ENCODE results near the gene ZKSCAN3.
A peak's percentile ranks its signal among the peaks of the same experiment; 100 is the strongest.
"Not testable (repeated sequence)": the region's sequence is repeated elsewhere in the genome, so short reads cannot be mapped to it uniquely, and the experiment has no call there.

ZKSCAN3 gene

DNA sequence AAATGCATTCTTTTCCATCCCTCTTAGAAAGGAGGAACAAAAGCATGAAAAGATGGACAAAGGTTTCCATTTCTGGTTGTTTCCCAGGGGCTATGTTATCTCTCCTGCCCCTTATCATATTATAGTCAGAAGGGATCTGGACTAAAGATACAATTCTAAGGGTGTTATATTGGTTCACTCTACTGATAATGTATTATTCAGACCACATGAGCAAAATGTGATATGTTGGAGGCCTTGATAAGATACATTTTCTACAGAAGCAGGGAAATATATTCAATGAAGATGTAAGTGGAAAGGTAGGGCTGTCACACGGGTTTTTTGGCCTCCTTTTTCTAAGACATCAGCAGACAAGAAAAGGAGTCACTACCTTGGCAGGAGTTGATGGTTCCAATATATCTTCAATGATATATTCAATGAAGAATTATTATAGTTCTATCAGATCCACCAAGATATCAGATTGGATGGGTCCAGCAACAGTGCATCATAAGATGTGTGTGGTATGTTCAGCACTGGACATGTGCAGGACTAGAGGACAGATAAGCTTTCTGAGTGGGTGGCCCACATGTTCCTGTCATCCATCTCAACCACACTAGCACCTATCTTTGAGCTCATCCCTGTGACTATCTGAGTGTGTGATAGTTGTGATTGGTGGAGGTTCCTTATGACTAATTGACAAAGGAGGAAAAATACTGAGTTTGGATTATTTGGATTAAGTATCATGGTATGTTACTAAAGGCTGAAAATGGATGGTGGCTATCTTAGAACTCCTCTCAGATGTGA lies 5.7 kb upstream of the ZKSCAN3 start:
- DNase-seq: no peak

DNA sequence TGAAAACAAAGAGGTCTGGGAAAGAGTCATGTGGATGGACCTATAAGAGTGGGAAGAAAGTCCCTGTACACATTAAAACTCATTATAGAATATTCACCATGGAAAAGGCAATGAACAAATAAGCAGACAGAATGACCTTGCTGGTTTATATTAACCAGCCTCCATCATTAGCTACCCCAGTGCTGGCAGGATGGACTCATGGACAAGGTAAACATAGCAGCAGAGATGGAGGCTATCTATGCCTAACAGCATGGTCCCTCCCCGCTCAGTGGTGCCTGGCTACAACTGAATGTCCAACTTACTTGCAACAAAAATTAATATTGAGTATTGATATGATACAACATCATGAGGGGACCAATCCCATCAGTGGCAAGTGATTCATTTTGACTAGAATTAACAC lies 4.5 kb upstream of the ZKSCAN3 start:
- no peak for DNase-seq

DNA sequence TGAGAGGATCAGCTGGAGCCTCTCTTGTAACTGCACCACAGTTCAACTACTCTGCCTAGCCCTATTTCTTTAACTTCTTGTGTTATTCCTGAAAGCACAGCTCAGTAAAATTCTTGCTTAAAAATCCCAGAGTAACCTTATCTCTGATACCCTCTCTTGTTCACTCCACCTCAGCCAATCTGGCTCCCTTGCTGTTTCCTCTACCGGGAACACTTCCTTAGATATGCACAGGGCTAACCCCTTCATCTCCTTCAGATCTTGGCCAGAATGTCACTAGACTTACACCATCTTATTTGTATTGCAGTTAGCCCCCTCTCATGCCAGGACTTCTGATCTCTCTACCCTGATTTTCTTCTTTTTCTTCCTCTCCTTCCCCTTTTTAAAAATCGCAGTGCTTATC lies 2.6 kb upstream of the ZKSCAN3 start:
- DNase-seq: no peak

DNA sequence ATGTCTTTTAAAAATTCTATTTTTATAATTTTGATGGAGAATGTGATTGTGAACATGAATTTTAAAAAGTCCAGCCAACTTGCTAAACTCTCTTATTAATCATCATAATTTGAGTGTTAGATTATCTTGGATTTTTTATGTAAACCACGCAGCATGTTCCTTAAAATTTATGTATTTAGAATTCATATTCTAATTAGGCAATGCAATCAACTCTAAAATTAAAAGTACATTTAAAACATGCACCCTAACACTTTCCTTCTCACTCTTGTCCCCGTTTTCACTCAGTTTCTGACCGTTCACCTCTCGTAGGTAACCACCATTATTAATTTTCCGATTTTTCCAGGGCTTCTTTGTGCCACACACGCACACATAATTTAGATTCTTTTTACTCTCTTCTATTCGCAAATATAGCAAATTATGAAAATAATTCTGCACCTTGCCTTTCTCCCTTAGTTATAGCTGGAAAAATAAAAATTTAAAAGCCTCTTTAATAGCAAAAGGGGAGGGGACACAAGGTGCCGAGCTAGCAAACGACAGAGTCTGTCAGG lies 329 bp upstream of the ZKSCAN3 start:
- no peak for DNase-seq

DNA sequence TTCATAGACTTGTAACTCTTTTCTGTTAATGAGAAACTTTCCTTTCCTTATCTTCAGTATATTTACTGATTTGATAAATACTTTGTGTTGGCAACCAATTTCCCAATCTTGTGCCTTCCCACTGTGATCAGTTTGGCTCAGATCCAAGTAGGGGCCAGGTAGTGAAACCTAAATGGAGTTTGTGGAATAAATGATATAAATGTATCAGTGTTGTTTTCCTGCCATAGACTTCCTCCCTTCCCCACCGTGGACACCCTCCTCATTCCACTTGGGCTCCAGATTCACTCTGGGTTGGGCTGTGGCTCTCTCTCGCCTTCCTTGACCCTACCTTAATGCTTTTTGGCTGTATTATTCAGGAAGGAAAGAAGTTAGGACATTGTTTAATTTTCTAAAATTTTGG lies 1.3 kb downstream of the ZKSCAN3 start:
- DNase-seq: no peak

DNA sequence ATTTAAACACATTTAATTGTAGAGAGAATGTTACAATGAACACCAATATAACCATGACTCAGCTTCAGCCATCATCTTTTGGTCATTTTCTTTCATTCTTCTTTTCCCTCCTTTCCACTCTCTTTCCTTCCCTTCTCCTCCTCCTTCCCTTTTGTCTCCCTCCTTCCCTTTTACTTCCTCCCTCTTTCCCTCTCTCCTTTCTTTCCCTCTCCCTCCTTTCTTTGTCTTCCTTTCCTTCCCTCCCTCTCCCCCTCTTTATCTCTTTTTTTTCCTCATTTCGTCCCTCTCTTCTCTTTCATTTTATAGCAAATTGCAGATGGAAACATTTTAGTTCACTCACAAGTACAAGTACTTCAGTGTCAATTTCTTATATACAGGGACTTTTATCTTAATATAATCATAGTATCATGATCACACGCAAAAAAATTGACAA lies 1.8 kb downstream of the ZKSCAN3 start:
- DNase-seq: no peak

DNA sequence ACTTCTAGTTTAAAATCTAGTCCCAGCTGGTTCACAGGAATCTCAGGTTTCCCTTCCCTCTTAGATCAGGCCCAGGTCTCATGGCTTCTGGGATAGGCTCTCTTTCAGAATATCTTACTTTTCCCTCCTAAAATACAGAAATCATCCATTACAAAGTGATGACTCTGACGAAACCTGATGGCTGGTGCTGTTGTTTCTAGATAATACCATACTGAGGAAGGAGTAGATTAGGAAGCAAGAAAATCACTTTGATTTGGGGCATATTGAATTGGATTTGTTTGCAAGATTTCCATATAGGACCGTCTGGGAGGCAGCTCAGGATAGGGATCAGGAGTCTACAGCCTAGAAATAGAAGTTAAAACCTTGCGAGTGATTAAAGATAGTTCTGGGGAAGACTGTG lies 3.6 kb downstream of the ZKSCAN3 start:
- no peak for DNase-seq

DNA sequence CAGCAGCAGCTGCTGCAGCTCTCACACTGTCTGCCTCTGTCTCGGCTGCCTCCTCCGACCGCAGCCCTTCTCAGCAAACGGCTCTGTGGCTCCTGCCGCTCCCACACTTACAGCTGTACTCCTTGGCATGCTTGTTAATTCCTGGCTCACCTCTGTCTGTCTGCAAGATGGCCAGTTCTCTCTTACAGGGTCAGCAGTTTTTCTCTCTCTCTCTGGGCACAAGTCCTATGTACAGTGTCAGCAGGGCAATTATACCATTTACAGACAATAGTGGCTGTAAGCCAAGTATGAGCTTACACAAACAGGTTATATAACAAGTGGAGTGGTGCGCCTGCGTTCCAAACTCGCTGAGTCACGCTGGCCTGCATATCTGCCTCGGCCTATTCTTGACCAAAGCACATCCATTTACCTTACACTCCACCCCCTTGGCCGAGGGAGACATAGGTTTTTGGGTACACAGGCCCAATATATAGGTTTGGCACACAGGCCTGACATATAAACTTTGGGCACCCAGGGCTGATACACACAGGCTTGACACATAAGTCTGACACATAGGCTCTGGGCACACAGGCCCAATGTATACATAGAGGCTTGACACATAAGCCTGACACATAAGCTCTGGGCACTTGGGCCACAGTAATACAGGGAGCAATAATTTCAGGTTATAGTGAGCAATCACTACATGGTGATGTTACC lies 4.4 kb downstream of the ZKSCAN3 start:
- no peak for DNase-seq

DNA sequence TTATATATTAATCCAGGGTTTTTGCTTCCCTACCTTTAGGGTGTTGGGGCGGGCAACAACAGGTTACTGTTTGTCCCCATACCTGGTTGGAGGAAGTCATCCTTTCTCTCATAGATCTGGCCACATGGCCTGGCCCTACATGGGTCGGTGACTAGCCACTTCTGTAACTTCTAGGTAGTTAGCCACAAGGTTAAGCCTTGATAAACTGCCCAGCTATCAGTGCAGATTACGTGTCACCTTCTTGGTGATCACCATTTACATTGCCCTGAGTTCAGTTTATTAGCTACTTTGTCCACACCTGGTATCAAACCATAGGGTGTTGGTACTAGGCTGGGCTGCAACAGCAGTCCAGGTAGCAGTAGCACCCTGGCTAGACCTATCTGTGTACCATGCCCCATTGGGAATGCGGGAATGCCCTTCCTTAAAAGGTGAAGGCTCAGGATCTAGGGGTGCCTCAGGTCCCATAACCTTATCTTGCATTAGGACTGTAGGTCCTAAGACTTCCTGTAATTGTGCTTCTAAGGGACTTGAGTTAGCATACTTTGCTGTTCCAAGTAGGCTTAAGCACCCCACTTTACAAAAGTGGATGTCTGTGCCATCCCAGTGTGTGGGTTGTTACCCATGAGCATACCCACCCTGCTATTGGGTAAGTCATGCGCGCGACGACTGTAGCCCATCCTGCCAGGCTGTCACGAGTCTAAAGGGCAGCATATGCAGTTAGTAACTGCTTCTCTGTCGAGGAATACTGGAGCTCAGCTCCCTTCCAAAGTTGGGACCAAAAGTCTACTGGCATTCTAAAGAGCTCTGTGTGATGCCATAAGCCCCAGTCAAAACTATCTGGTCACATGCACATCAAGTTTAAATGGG lies 5.2 kb downstream of the ZKSCAN3 start:
- no peak for DNase-seq

DNA sequence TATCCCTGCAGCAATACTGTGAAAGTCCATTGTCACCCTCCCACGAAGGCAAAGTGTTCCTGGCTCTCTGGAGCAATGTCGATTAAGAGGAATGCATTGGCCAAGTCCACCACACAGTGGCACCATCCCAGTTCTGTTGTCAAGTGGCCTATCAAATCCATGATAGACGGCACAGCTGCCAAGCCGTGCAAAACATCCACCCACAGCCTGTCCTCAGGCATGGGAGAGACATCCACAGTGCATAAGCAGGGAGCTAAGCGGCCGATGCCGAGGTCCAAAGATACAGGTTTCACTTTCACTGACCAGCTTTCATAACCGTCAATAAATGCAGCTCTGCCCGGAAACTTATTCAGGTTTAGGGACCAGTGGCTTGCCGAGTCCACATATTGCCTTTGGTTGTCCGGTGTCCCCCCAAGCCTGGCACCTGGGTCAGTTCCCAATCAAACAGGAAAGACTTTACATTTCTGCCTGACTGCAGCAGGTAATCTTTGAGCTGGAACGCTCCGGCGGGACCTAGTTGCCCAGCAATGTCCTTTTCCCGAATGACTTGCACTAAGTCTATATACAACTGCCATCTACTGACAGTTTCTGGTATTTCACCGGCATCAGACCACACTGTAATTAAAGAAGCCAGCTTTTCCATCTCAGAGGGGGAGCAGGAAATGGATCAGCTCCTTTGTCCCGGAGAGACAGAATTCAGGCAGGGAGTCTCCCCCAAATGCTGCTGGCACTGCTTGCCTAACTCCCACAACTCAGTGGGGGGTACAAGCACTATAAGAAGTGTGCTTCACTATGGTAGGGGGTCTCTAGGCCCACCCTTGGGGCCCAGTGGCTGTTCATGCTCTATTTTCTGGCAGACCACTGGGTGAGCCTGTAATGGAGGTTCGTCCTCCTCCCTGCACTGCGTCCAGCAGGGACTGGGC lies 6.3 kb downstream of the ZKSCAN3 start:
- DNase-seq: peak; percentile 51

DNA sequence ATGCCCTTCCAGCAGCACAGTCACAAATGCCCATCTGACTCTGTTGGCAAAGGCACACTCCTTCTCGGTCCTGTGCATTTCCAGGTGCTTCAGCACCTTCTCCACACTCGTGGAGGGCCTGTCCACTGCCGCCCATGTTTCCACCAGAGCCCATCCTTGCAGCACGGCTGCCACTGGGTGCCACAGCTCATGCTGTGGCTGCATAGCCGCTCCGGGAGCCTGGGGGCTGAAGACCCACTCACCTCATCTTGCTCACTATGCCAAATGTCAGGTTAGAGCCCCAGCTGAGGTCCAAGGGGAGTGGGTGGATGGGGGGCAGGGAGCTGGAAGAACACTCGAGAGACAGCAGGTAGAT lies 6.9 kb downstream of the ZKSCAN3 start:
- no peak for DNase-seq

DNA sequence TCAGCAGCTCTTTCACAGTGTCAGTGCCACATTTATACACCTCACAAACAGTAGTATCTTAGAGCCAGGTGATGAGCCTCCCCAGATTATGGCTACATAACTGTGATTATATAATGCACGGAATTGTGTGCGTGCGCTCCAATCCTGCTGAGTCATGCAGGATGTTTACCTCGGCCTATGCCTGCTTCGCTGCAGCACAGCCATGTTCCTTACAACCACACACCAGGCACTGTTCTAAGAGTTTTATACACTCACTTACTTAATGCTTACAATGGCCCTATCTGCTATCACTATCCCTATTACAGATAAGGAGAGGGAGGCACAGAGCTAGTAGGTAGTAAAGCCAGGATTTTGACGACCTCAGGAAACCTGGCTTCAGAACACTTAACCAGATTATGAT lies 7.3 kb downstream of the ZKSCAN3 start:
- no peak for DNase-seq

DNA sequence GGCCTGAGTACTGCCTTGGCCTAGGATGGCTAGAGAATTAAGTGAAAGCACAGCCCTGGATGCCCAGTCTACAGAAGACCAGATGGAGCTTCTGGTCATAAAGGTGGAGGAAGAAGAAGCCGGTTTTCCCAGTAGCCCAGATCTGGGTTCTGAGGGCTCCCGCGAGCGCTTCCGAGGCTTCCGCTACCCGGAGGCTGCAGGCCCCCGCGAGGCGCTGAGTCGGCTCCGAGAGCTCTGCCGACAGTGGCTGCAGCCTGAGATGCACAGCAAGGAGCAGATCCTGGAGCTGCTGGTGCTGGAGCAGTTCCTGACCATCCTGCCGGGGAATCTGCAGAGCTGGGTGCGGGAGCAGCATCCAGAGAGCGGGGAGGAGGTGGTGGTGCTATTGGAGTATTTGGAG lies 9.8 kb downstream of the ZKSCAN3 start:
- not testable (repeated sequence) for DNase-seq

DNA sequence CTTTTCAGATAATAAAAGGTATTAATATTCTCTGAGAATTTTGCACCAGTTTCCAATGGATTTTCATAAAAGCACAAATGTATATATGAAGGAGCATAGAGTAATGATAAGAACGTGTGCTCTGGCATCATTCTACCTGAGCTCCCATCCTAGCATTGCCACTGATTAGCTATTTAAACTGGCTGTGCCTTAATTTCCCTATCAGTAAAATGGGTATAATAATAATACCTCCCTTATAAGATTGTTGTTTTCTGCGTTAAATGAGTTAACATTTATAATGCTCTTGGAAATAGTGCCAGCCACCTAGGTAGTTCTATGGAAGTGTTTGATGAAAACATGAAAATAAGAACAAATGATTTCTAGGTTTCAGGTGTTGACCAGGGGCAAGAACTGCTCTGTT lies 11.2 kb downstream of the ZKSCAN3 start:
- DNase-seq: no peak

DNA sequence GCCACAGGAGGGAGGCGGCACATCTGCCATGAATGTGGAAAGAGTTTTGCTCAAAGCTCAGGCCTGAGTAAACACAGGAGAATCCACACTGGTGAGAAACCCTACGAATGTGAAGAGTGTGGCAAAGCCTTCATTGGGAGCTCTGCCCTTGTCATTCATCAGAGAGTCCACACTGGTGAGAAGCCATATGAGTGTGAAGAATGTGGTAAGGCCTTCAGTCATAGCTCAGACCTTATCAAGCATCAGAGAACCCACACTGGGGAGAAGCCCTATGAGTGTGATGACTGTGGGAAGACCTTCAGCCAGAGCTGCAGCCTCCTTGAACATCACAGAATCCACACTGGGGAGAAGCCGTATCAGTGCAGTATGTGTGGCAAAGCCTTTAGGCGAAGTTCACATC lies 15.8 kb downstream of the ZKSCAN3 start:
- not testable (repeated sequence) for DNase-seq

DNA sequence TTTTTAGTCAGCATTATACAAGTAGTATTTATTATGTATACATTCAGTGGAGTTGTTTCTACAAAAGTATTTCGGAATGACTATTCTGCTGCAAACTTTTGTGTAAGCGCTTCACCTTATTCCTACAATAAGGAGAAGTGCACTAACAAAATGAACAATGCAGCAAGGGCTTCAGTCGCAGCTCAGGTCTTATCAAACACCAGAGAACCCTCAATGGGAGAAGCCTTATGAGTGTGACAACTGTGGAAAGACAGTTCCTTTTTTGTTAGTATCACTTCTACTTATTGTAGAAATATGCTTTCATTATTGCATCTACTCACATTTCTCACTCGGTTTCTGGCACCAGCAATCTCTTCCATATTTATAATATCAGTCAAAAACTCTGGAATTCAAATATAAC lies 18.8 kb downstream of the ZKSCAN3 start:
- DNase-seq: no peak

DNA sequence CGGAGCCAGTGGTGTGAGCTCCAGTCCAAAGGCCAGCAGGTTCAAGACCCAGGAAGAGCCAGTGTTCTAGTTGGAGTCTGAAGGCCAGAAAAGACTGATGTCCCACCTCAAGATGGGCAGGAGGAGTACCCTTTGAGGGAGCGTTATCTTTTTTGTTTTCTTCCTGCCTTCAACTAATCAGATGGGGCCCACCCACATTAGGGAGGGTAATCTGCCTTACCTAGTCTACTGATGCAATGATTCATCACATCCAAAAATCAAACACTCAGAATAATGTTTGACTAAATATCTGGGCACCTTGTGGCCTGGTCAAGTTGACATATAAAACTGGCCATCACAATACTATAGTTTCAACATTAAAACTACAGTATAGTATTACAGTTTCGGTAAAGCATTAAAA lies 19.7 kb downstream of the ZKSCAN3 start:
- DNase-seq: no peak

DNA sequence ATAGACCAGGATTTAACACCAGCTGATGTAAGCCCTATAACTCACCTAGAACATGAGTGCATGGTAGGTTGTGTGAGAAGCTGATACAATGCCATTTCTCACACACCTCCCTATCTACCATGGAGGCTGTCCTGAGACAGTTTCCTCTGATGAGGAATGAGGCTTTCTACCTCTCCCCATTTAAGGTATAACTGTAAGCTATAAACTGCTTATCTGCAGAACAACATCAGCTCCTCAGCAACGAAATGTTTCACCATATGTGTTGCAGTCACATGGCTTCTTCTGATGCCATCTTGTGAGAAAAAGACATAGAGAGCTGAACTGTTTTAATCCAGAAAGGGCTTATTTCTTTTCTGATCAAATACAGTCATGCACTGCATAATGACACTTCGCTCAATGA lies 20.7 kb downstream of the ZKSCAN3 start:
- DNase-seq: no peak

DNA sequence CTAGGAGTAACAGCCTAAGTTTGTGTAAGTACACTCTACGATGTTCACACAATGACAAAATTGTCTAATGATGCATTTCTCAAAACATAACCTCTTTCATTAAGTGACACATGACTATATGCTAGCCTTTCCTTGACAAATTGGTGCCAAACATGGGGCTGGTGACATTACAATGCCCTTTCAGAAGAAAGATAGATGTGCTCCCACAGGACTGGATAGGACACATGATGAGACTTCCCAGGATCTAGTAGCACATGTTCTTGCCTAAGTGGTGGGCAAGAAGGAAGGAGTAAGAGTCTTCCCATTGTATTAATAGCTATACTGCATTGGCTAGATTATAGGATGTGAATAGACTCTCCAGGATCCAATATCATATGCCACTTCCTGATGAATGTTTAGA lies 21.5 kb downstream of the ZKSCAN3 start:
- DNase-seq: no peak

DNA sequence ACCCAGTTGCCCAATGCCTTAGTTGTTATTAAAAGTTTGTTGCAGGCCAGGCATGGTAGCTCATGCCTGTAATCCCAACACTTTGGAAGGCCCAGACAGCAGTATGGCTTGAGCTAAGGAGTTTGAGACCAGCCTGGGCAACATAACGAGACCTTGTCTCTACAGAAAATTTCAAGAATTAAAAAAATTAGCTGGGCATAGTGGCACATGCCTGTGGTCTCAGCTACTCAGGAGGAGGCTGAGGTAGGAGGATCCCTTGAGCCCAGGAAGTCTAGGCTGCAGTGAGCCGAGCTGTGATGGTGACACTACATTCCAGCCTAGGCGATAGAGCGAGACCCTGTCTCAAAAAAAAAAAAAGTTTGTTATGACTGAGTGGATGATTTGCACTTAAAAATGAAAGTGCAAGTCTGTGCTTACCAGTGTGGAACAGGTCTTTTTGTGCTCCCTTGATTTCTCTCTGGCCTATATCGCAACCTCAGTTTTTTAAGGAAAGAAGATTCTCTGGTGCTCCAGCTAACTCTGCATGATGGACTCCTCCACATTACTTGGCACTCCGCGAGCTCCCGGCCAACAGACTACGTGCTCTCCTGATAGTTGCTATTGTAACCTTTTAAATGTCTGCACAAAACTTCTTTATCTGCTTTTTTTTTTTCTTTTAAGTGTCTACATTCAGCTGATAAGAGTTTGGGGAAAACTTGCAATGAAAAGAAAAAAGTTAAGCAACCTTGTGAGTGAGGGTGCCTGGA lies 22.1 kb downstream of the ZKSCAN3 start:
- DNase-seq: no peak

DNA sequence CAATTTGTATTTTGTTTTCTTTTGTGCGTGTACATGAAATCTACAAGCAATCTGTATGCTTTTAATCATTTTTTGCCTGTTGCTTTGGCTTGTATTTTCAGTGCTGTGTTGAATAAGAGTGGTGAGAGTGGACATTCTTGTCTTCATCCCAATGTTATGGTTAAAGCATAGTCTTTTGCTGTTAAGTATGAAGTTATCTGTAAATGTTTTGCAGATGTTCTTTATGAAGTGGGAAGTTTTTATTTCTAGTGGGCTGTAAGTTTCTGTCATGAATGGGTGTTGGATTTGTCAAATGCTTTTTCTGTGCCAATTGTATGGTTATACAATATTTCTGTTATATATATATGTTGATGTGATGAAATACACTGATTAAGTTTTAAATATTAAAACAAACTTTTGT lies 24.2 kb downstream of the ZKSCAN3 start:
- DNase-seq: no peak

DNA sequence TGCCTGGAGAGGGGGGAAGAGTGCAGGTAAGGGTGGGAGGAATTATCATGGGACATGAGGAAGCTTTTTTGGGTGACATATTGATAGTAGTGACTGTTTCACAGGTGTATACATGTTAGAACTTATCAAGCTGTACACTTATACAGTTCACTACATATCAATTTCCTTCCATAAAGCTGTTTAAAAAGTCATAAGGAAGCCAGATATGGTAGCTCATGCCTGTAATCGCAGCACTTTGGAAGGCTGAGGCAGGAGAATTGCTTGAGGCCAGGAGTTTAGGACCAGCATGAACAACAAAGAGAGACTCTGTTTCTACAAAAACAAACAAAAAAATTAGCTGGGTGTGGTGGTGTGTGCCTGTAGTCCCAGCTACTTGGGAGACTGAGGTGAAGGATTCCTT lies 28.1 kb downstream of the ZKSCAN3 start:
- DNase-seq: no peak

All from stimulated activated CD4-positive, alpha-beta T cell treated with anti-CD3 and anti-CD28 coated beads, Interleukin-4, amount 100 ng/mL, for 1 hour (primary cell).